IPS-18a (cell line): ENCODE measurements around the gene LCN9.

ENCODE experiments used
- H3K27ac ChIP-seq: one replicate; pipeline ENCODE4 v1.5.1; 2013; ENCODE audit warnings: low read length
- H3K27me3 ChIP-seq: one replicate; pipeline ENCODE4 v1.6.1; 2013; ENCODE audit warnings: mild to moderate bottlenecking, low read length; ENCODE audit not compliant: control insufficient read depth, insufficient read depth
- H3K36me3 ChIP-seq: one replicate; pipeline ENCODE4 v1.6.1; 2013; ENCODE audit warnings: low read depth, low read length; ENCODE audit not compliant: control insufficient read depth
- H3K4me1 ChIP-seq: one replicate; pipeline ENCODE4 v1.6.1; 2013; ENCODE audit warnings: low read depth, low read length; ENCODE audit not compliant: control insufficient read depth
- H3K4me3 ChIP-seq: one replicate; pipeline ENCODE4 v1.5.1; 2013; ENCODE audit warnings: low read length
- H3K9ac ChIP-seq: one replicate; pipeline ENCODE4 v1.6.1; 2013; ENCODE audit warnings: mild to moderate bottlenecking, low read length, moderate library complexity
- H3K9me3 ChIP-seq: one replicate; pipeline ENCODE4 v1.6.1; 2013; ENCODE audit warnings: low read depth, low read length; ENCODE audit not compliant: control insufficient read depth

Gene LCN9

DNA sequence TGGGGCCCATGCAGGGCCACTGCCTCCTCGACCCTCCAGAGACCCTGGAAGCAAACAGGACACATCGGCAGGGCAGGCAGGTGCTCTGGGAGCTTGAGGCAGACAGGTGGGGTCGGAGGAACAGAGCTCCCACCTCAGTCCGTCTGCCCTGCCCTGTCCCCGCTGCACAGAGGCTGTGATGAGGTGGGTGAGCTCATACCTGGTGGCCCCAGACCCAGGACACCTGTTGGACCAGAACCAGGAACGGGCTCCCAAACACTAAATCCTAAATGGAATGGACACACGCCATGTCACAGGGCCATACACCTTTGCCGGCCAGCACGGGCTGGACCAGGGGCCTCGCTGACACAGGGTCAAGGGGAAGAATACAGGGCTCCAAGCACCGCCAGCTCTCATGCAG lies 30.7 kb downstream of the LCN9 start:
- Histone ChIP-seq H3K9ac (no peak overlapping the region), H3K4me3 (no peak overlapping the region), H3K36me3 (no peaks in the 10 kb centered on the region), H3K27ac (no peak overlapping the region), H3K27me3 (no peaks in the 10 kb centered on the region), H3K4me1 (no peaks in the 10 kb centered on the region), H3K9me3 (no peaks in the 10 kb centered on the region)

DNA sequence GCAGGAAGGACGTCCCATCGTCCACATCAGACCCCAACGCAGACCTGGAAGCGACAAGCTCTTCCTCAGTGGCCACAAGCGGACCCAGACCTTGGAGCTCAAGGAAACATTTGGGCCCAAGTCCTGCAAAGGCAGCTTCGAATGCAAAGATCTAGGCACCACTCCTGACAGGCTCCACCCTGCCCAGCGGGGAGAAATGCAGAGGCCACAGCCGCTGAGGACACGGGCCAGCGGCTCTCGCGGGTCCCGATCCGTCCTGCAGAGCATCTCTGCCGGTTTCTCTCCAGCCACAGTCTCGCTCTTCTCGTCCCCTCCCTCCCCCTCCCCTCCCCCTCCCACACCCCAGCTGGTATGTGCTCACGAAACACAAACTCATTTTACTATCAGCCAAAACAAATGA lies 31.3 kb downstream of the LCN9 start:
- no peaks in the 10 kb centered on the region for H3K36me3 ChIP-seq
- H3K27ac ChIP-seq: no peak overlapping the region
- H3K9ac ChIP-seq: no peak overlapping the region
- no peaks in the 10 kb centered on the region for H3K4me1 ChIP-seq
- H3K4me3 ChIP-seq: no peak overlapping the region
- H3K9me3 ChIP-seq: no peaks in the 10 kb centered on the region
- H3K27me3 ChIP-seq: no peaks in the 10 kb centered on the region

DNA sequence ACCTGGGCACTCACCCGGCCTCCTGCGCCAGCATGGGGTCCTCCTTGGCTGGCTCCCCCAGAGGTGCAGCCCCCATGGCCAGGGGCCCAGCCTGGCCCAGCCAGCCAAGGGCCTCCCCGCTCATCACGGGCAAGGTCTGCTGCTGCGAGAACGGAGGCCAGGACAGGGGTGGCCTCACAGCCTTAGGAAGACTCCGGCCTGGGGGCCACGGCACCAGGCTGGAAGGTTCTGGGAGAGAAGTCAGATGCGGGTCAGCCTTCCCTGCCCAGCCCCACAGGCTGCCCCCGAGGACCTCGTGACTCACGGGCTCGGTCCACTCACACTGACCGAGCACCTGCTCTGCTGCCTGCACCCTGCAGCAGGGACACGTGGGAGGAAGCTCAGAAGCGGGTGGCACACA lies 31.9 kb downstream of the LCN9 start:
- H3K27ac ChIP-seq: no peak overlapping the region

DNA sequence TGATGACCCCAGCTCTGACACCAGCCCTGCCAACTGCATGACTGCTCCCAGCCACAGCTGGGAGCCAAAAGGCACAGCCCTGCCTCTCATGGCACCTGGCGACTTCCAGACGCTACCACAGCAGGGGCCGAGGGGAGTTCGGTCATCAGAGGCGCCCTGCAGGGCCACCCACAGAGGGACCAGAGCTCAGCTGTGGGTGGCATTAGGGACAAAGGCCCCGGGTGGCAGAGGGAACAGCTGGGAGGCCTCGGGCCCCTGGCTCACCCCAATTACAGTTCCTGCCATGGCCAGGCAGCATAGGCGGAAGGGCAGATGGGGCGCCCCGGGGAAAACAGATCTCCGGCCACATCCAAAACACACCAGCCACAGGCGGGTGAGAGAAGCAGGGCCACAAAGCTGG lies 32.5 kb downstream of the LCN9 start:
- Histone ChIP-seq H3K4me1 (no peaks in the 10 kb centered on the region), H3K27me3 (peaks cover 1% of the 10 kb centered on the region), H3K36me3 (no peaks in the 10 kb centered on the region), H3K4me3 (no peak overlapping the region), H3K9ac (no peak overlapping the region), H3K9me3 (no peaks in the 10 kb centered on the region), H3K27ac (no peak overlapping the region)

More for the DNA sequence above, 31.9 kb downstream of the LCN9 start:
- Histone ChIP-seq H3K9me3 (no peaks in the 10 kb centered on the region), H3K36me3 (no peaks in the 10 kb centered on the region), H3K9ac (no peak overlapping the region), H3K4me1 (no peaks in the 10 kb centered on the region), H3K4me3 (no peak overlapping the region), H3K27me3 (no peaks in the 10 kb centered on the region)

DNA sequence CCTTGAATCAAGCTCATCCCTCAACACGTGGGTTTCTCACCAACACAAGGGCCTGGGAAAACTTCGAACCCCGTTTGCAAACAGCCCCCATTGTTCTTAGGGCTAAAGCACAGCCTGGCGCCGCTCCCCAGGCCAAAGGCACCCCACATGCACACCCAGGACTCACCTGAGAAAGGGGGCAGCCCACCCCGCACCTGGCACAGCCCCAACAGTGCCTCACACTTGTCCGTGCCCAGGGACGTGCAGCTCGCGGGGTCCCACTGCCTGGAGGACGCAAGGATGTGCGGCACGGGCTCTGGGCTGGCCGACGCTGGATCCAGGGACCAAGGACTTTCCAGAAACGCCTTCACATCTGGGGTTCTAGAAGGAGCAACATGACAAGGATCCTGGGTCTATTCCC lies 33.3 kb downstream of the LCN9 start:
- no peak overlapping the region for H3K27ac ChIP-seq
- no peak overlapping the region for H3K9ac ChIP-seq
- peaks cover 9% of the 10 kb centered on the region for H3K27me3 ChIP-seq
- no peaks in the 10 kb centered on the region for H3K9me3 ChIP-seq
- H3K4me1 ChIP-seq: no peaks in the 10 kb centered on the region
- H3K36me3 ChIP-seq: no peaks in the 10 kb centered on the region
- H3K4me3 ChIP-seq: no peak overlapping the region

DNA sequence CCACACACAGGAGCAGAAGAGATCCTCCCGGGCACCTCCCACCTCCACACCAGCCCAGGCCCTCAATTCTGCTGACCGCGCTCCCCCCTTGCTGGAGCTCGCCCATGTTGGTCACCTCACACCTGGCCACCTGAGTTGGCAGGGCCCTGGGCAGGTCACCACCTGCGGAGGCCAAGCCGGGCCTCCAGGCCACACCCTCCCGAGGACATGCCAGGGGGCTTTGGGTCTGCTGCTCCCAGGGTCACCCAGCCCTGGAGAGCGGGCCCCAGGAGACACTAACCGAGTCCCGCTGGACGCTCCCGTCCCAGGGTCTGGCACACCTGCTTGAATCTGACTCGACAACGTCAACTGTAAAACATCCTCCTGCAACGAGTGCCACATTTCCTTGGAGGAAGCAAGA lies 34.1 kb downstream of the LCN9 start:
- Histone ChIP-seq H3K4me3 (no peak overlapping the region), H3K36me3 (no peaks in the 10 kb centered on the region), H3K9ac (no peak overlapping the region), H3K27me3 (peaks cover 12% of the 10 kb centered on the region), H3K4me1 (no peaks in the 10 kb centered on the region), H3K9me3 (no peaks in the 10 kb centered on the region), H3K27ac (no peak overlapping the region)

DNA sequence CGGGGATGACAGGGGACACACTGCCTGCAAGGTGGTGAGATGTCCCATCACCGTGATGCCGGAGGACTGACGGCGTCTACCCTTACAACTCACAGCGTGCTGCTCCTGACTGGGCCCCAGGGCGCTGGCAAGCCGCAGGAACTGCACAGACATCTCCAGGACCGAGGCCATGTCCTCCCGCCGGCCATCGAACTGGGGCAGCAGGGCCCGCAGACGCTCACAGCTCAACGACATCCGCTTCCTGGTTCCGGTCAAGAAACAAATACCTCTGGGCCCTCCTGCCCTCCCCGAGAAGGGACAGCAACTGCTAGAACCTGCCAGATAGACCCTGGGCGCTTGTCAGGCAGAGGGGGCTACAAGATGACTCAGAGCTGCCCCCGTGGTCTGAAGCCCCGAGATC lies 35.1 kb downstream of the LCN9 start:
- Histone ChIP-seq H3K9ac (no peak overlapping the region), H3K4me3 (no peak overlapping the region), H3K27ac (no peak overlapping the region), H3K27me3 (peaks cover 22% of the 10 kb centered on the region), H3K4me1 (no peaks in the 10 kb centered on the region), H3K9me3 (no peaks in the 10 kb centered on the region), H3K36me3 (no peaks in the 10 kb centered on the region)

DNA sequence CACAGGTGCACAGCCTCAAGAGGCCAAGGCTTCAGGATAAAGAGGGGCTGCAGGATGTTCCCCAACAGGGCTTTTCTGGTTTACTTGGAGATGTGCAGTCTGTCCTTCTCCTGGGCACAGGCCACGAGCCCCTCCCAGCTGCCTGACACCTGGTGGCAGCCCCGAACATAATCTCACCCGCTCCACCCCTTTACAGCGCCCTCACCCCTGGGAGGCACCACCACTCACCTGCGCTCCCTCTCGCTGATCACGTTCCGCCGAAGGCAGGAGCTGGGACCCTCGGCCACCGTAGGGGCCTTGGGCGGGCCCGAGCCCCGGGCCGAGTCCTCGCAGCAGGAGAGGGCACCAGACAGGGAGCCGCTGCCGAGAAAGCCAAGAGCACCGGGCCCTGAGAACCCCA lies 35.7 kb downstream of the LCN9 start:
- no peak overlapping the region for H3K27ac ChIP-seq
- no peaks in the 10 kb centered on the region for H3K36me3 ChIP-seq
- H3K4me1 ChIP-seq: no peaks in the 10 kb centered on the region
- H3K9me3 ChIP-seq: no peaks in the 10 kb centered on the region
- H3K27me3 ChIP-seq: peaks cover 26% of the 10 kb centered on the region
- no peak overlapping the region for H3K9ac ChIP-seq
- no peak overlapping the region for H3K4me3 ChIP-seq

DNA sequence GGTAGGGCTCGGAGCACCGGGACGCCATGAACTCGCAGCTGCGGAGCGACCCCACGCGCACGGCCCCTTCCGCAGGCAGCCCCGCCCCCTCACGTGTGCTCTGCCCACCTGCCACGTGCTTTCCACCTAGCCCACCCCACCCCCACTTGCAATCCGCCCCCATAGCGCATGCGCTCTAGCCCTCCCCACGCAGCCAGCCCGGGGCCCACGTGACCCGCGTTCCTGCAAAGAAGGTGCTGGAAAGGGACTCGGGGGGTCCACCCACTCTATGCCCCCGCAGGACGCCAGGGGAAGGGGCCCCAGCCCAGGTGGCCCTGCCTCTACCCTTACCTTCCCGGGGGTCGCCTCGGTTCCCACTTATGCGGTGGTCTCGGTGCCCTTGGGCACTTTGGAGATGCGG lies 36.3 kb downstream of the LCN9 start, which contains the start of gene SOHLH1:
Gene SOHLH1, minus strand, starts transcription at position 42 of the 400 bp plus-strand sequence. Its CDS starts 14 bp downstream, at position 28.
- Histone ChIP-seq H3K4me1 (no peaks in the 10 kb centered on the region), H3K4me3 (no peak within 1 kb of the TSS), H3K9ac (no peak within 1 kb of the TSS), H3K36me3 (no peaks in the 10 kb centered on the region), H3K9me3 (no peaks in the 10 kb centered on the region), H3K27me3 (peaks cover 26% of the 10 kb centered on the region), H3K27ac (no peak within 1 kb of the TSS)

DNA sequence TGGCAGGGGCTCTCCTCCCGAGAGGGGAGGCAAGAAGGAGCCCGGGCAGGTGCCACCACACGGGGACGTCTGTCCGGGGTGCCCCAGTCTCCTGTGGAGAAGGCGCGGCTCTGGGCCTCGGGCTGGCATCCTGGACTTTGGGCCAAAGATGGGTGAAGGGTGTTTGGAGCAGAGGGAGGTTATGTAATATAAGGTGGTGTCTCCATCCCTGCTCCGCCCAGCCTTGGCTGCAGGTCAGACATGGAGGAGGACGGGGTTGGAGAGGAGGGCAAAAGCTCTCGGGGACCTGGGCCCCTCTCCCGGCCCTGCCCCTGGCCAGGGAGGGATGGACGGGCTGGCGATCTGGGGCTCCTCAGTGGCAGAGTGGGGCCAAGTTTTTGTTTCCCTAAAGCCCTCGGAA lies 37.4 kb downstream of the LCN9 start:
- no peak overlapping the region for H3K27ac ChIP-seq
- H3K4me3 ChIP-seq: no peak overlapping the region
- no peaks in the 10 kb centered on the region for H3K9me3 ChIP-seq
- H3K27me3 ChIP-seq: peaks cover 26% of the 10 kb centered on the region
- no peaks in the 10 kb centered on the region for H3K36me3 ChIP-seq
- no peaks in the 10 kb centered on the region for H3K4me1 ChIP-seq
- H3K9ac ChIP-seq: no peak overlapping the region

DNA sequence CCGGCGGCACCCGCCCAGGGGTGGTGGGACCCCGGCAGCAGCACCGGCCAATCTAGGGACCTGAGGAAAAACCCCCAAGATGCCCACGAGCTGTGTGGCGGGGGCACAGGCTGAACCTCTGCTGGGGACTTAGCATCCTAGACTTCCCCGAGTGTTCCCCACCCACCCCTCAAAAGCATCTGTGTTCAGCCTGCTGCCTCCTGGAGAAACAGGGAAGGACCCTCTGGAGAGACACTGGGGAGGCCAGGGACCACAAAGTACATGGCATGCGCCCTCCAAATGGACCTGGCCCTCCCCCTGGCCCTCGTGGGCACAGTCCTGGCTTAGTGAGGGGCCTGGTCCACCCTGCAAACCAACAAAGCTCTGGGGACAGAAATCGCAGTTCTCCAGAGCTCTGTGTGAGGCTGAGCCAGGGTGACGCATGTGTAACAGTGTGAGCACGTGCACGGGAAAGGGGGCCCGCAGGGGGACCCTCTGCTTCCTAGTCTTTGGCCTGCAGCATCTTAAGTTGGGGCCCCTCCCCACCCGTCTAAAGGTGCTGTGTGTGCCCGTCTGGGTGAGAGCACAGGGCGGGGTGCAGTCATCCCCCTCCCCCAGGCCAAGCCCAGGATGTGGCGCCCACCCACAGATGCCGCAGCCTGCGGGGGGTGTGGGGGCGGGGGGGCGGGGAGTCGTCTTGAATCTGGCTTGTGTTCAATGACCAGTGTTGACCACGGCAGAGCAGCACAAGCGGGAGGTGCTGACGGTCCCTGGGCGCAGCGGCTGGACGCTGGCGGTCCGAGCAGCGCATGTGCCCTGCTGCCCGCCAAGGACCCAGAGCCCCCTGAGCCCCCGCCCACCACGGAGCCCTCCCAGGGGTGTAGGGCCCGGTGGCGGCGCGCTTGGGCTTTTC lies 38.2 kb downstream of the LCN9 start:
- Histone ChIP-seq H3K9ac (no peak overlapping the region), H3K27ac (no peak overlapping the region), H3K4me3 (peak overlapping the region; percentile 48), H3K9me3 (no peaks in the 10 kb centered on the region), H3K27me3 (peaks cover 26% of the 10 kb centered on the region), H3K36me3 (no peaks in the 10 kb centered on the region), H3K4me1 (no peaks in the 10 kb centered on the region)
